Thoracic aorta (tissue), 2 donors: ENCODE measurements around the gene FBXO8. TPM values are rescaled to one million over a fixed set of nuclear protein-coding genes. Genes with fewer than 3 reads are reported as not detected.
"Not testable (repeated sequence)": the region's sequence is repeated elsewhere in the genome, so short reads cannot be mapped to it uniquely, and the experiment has no call there.

ENCODE experiments used
- ATAC-seq: fragments of 150-250 bp; one replicate; pipeline ENCODE4 v1.8.0; 2017; ENCODE audit warnings: low read depth; ENCODE audit not compliant: insufficient number of reproducible peaks, low FRiP score
- DNase-seq: peaks from one replicate; pipeline ENCODE4 v3.0.0-alpha.2; 2020; ENCODE audit warnings: low spot score
- H3K27ac ChIP-seq, 2 donors: fragments of 200-600 bp; sonication (generic); 1 replicate in 1 of 2; 2 replicates in 1 of 2; pipeline ENCODE4 v1.5.1; 2016; ENCODE audit warnings: mild to moderate bottlenecking in 2 of 2, moderate library complexity in 2 of 2
- H3K27me3 ChIP-seq: fragments of 200-600 bp; sonication (generic); replicated peaks from 2 replicates; pipeline ENCODE4 v1.6.0; 2016; ENCODE audit warnings: mild to moderate bottlenecking; ENCODE audit not compliant: insufficient read depth
- H3K36me3 ChIP-seq: fragments of 200-600 bp; sonication (generic); one replicate; pipeline ENCODE4 v1.5.1; 2016
- H3K4me1 ChIP-seq, 2 donors: fragments of 200-600 bp; sonication (generic); 1 replicate in 1 of 2; 2 replicates in 1 of 2; pipeline versions ENCODE4 v1.5.1 to v1.6.0; 2016; ENCODE audit warnings: low read depth in 2 of 2, mild to moderate bottlenecking in 1 of 2; ENCODE audit not compliant: control insufficient read depth in 1 of 2
- H3K4me3 ChIP-seq: fragments of 200-600 bp; sonication (generic); 2 replicates; pipeline ENCODE4 v1.5.1; 2016; ENCODE audit warnings: mild to moderate bottlenecking
- H3K9me3 ChIP-seq: fragments of 200-600 bp; sonication (generic); 2 replicates; pipeline ENCODE4 v1.5.1; 2016
- CTCF ChIP-seq: fragments of 200-600 bp; sonication (generic); IDR thresholded peaks from one replicate; pipeline ENCODE4 v1.5.1; 2019; ENCODE audit warnings: antibody characterized with exemption
- total RNA-seq, 2 donors: library from RNA; depleted of rRNA; stranded (reverse); fragments of >200 nt; gene quantifications; one replicate each; pipeline versions ENCODE4 v1.1.0 to v1.2.3, GENCODE V29; 2016

Gene FBXO8
- total RNA-seq, 2 donors from 2014 or later, result 19.6 to 25.5 TPM

- Histone ChIP-seq H3K36me3 (no peaks in the 10 kb centered on the region), H3K27ac (no peak overlapping the region), H3K4me3 (no peak overlapping the region), H3K4me1 (peaks cover 0 to 3% of the 10 kb centered on the region in 2 donors), H3K9me3 (no peaks in the 10 kb centered on the region), H3K27me3 (no peaks in the 10 kb centered on the region)
- no peak for ATAC-seq
- no peak for DNase-seq
- no peak for TF ChIP-seq CTCF
Observed at GRCh38 chr4:174266416-174266815, 17.1 kb downstream of the FBXO8 start.

- Histone ChIP-seq H3K4me1 (peaks cover 0 to 3% of the 10 kb centered on the region in 2 donors), H3K9me3 (no peaks in the 10 kb centered on the region), H3K4me3 (no peak overlapping the region), H3K27ac (no peak overlapping the region), H3K36me3 (no peaks in the 10 kb centered on the region), H3K27me3 (no peaks in the 10 kb centered on the region)
- no peak for ATAC-seq
- no peak for DNase-seq
- no peak for TF ChIP-seq CTCF
Observed at GRCh38 chr4:174265916-174266315, 17.6 kb downstream of the FBXO8 start.

GRCh38 chr4:174263445-174263736, 20.1 kb downstream of the FBXO8 start:
- ATAC-seq, result no peak
- Histone ChIP-seq H3K4me1 (peaks cover 0 to 3% of the 10 kb centered on the region in 2 donors), H3K27ac (no peak overlapping the region), H3K27me3 (no peaks in the 10 kb centered on the region), H3K4me3 (no peak overlapping the region), H3K9me3 (no peaks in the 10 kb centered on the region), H3K36me3 (no peaks in the 10 kb centered on the region)
- TF ChIP-seq CTCF, result no peak
- no peak for DNase-seq

DNA sequence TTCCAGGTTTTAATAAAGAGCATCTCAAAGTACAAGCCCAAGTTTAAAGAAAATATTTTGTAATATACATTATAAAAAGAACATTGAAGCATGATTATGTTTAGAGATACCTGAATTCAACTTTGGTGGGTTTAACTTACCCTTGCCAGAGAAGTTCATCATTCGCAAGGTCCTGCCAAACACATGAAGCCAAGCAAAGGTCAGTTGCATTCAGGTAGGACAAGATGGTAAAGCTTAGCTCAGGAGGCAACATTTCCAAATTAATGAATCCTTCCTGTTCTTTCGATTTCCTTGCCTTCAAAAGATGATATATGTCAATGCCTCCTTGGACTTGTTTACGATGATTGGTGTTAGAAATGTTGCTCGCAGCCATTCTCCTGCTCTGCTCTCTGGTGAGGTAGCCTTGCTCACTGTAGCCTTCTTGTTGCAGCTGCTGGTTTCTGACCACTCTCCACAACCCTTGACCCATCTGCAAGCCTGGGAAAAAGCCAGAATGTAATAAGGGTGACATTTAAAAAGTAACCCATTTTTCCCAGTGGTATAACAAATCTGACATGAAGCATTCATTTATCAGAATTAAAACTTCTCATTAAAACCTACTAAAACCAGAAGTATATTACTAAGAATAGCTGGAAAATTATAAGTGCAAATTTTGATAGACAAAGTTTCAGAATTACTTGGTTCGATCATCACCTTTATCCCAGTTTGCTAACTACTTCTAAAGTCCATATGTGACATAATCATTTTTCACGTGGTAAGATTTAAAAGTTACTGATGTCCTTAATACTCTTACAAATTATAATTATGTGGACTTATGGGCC, 20.6 kb downstream of the FBXO8 start:
- Histone ChIP-seq H3K4me3 (no peak overlapping the region), H3K4me1 (peaks cover 0 to 3% of the 10 kb centered on the region in 2 donors), H3K36me3 (no peaks in the 10 kb centered on the region), H3K9me3 (no peaks in the 10 kb centered on the region), H3K27me3 (no peaks in the 10 kb centered on the region), H3K27ac (no peak overlapping the region)
- no peak for ATAC-seq
- TF ChIP-seq CTCF, result no peak
- no peak for DNase-seq

DNA sequence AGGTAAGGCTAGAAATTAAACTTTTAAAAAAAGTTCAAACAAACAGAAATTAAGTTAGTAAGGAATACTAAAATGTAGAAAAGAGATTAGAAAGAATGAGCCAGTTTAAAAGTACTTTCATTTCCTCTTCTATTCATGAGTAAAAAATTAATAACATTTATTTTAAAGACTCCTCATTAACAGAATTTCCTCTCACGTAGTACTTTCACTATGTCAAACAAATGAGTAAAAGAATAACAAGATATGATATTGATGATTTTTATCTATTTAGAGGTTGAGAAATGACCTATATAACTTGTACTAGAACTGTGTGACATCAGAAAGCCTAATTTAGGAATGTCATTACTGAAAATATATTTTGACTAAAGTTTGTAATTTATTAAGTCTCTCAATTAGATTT, 22.0 kb downstream of the FBXO8 start:
- H3K27me3 ChIP-seq, DNase-seq, ATAC-seq, H3K4me3 ChIP-seq, H3K36me3 ChIP-seq, H3K4me1 ChIP-seq, H3K27ac ChIP-seq, H3K9me3 ChIP-seq: not testable (repeated sequence)

DNA sequence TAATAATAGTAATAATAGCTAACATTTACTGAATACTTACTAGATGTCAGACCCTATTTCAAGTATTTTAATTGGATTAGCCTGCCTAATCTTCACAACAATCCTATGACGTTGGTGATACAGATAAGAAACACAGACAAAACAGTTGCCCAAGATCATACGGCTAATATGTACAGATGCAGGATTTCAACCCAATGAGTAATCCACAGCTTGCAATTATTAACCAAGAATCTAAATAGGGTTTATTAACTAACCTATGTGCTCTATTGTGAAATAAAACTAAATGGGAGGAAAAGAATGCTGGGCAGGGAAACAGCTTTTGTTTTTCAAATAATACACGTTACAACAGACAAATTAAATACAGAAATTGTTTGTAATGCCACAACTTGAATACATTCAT, 23.4 kb downstream of the FBXO8 start:
- ATAC-seq, result no peak
- H3K36me3 ChIP-seq, result no peaks in the 10 kb centered on the region
- H3K27ac ChIP-seq, result no peak overlapping the region
- peaks cover 8 to 14% of the 10 kb centered on the region in 2 donors for H3K4me1 ChIP-seq
- no peak for DNase-seq
- no peak overlapping the region for H3K4me3 ChIP-seq
- no peaks in the 10 kb centered on the region for H3K27me3 ChIP-seq
- H3K9me3 ChIP-seq, result no peaks in the 10 kb centered on the region
- no peak for TF ChIP-seq CTCF
